ENCODE data around the gene COX17. TPM values are rescaled to one million over a fixed set of nuclear protein-coding genes. Genes with fewer than 3 reads are reported as not detected.

Gene COX17
- total RNA-seq, 4 donors from 2014 or later = 22.1 to 45.7 (median 31.6) TPM

- ATAC-seq (ENCODE audit: low FRiP score) (no peak), DNase-seq (ENCODE audit: low spot score) (no peak)
- TF ChIP-seq CTCF (IDR thresholded peaks at IDR 0.05) = no peak
These were observed 1.9 kb downstream of the COX17 start for GRCh38 chr3:119675188-119675874.

- no peak for DNase-seq (ENCODE audit: low spot score)
- ATAC-seq (ENCODE audit: low FRiP score) = no peak
- TF ChIP-seq CTCF (IDR thresholded peaks at IDR 0.05) = no peak
These were observed 3.3 kb downstream of the COX17 start for GRCh38 chr3:119673875-119674274.

- no peak for TF ChIP-seq CTCF (IDR thresholded peaks at IDR 0.05)
- ATAC-seq (ENCODE audit: low FRiP score) (no peak), DNase-seq (ENCODE audit: low spot score) (no peak)
These were observed 4.4 kb downstream of the COX17 start for GRCh38 chr3:119672776-119673175.

- TF ChIP-seq CTCF (IDR thresholded peaks at IDR 0.05) = no peak
- no peak for ATAC-seq (ENCODE audit: low FRiP score)
- no peak for DNase-seq (ENCODE audit: low spot score)
These were observed 7.2 kb downstream of the COX17 start for GRCh38 chr3:119669906-119670570.

GRCh38 chr3:119665954-119666559 is 11.1 kb downstream of the COX17 start:
- no peak for TF ChIP-seq CTCF (IDR thresholded peaks at IDR 0.05)
- DNase-seq (ENCODE audit: low spot score) (no peak), ATAC-seq (ENCODE audit: low FRiP score) (no peak)

- TF ChIP-seq CTCF (IDR thresholded peaks at IDR 0.05) = no peak
- ATAC-seq (ENCODE audit: low FRiP score) (peak; percentile 90), DNase-seq (ENCODE audit: low spot score) (no peak)
These were observed 12.3 kb downstream of the COX17 start for GRCh38 chr3:119664850-119665379.
